Sciatic nerve (tissue), 2 donors: ENCODE results near the gene TMPRSS3. TPM values are rescaled to one million over a fixed set of nuclear protein-coding genes. Genes with fewer than 3 reads are reported as not detected.

Experiments used
- ATAC-seq: fragments of 200-7000 bp; cut with Tn5 transposase; one replicate; pipeline ENCODE4 v1.9.1; 2020; ENCODE audit warnings: mild to moderate bottlenecking, moderate library complexity
- DNase-seq: peaks from one replicate; pipeline ENCODE4 v3.0.0-alpha.2; 2020; ENCODE audit warnings: low spot score
- intact Hi-C: fragments of 100-400 bp; cut with DNase I; formaldehyde crosslinking; loops from one replicate; pipeline ENCODE4 v1.14.2; 2022
- total RNA-seq: library from RNA; stranded (reverse); fragmentation: NEBNext Ultra II Directional; extraction: Animal tissue kit (Norgen Biotek cat#: 25700); gene quantifications from one replicate; pipeline ENCODE4 v1.2.1, GENCODE V29; 2021
- donor health status: DM: no; HTN: no; CAD: no.
- donor health status: DM: no; HTN: no; CAD: no.

Gene TMPRSS3
- total RNA-seq: not detected

GRCh38 chr21:42395905-42396651 lies at the start of gene TMPRSS3:
TSS of gene TMPRSS3 (minus strand) at chr21:42396052. CDS start at chr21:42395417, 635 bp downstream.
- ATAC-seq (no peak), DNase-seq (no peak)
- intact Hi-C loops: no loop called here

GRCh38 chr21:42445311-42445710 lies 49.5 kb upstream of the TMPRSS3 start:
- intact Hi-C loops: no loop called here
- DNase-seq: no peak
- ATAC-seq: no peak

- no peak for ATAC-seq
- DNase-seq: no peak
- intact Hi-C loops: no loop called here
These were observed 48.9 kb upstream of the TMPRSS3 start for GRCh38 chr21:42444745-42445059.

- DNase-seq (no peak), ATAC-seq (no peak)
These were observed 48.3 kb upstream of the TMPRSS3 start for GRCh38 chr21:42443876-42444744.

GRCh38 chr21:42443181-42443785 lies 47.4 kb upstream of the TMPRSS3 start:
- DNase-seq (no peak), ATAC-seq (no peak)
- intact Hi-C loops: no loop called here

More at GRCh38 chr21:42443876-42444744, 48.3 kb upstream of the TMPRSS3 start:
- intact Hi-C loops: no loop called here

GRCh38 chr21:42441963-42442362 lies 46.1 kb upstream of the TMPRSS3 start:
- DNase-seq (no peak), ATAC-seq (no peak)
- intact Hi-C loops: no loop called here

- intact Hi-C loops: no loop called here
- DNase-seq: no peak
- no peak for ATAC-seq
These were observed 44.4 kb upstream of the TMPRSS3 start for GRCh38 chr21:42440187-42440792.

GRCh38 chr21:42439284-42440186 lies 43.7 kb upstream of the TMPRSS3 start:
- no peak for DNase-seq
- no peak for ATAC-seq
- intact Hi-C loops: no loop called here

GRCh38 chr21:42438316-42439205 lies 42.7 kb upstream of the TMPRSS3 start:
- intact Hi-C loops: no loop called here
- DNase-seq (no peak), ATAC-seq (no peak)

- intact Hi-C loops: no loop called here
- no peak for DNase-seq
- ATAC-seq: no peak
These were observed 41.9 kb upstream of the TMPRSS3 start for GRCh38 chr21:42437786-42438185.

GRCh38 chr21:42436914-42437313 lies 41.1 kb upstream of the TMPRSS3 start:
- DNase-seq: no peak
- no peak for ATAC-seq
- intact Hi-C loops: no loop called here

- no peak for DNase-seq
- ATAC-seq: no peak
- intact Hi-C loops: no loop called here
These were observed 40.0 kb upstream of the TMPRSS3 start for GRCh38 chr21:42435833-42436232.

GRCh38 chr21:42435401-42435800 lies 39.5 kb upstream of the TMPRSS3 start:
- DNase-seq: no peak
- no peak for ATAC-seq
- intact Hi-C loops: no loop called here

GRCh38 chr21:42434884-42435283 lies 39.0 kb upstream of the TMPRSS3 start:
- DNase-seq (no peak), ATAC-seq (no peak)
- intact Hi-C loops: no loop called here

- DNase-seq (no peak), ATAC-seq (no peak)
- intact Hi-C loops: no loop called here
These were observed 38.2 kb upstream of the TMPRSS3 start for GRCh38 chr21:42433946-42434551.

- ATAC-seq (no peak), DNase-seq (no peak)
- intact Hi-C loops: no loop called here
These were observed 36.8 kb upstream of the TMPRSS3 start for GRCh38 chr21:42432695-42433094.

GRCh38 chr21:42431196-42431595 lies 35.3 kb upstream of the TMPRSS3 start:
- ATAC-seq: no peak
- intact Hi-C loops: no loop called here
- DNase-seq: peak; percentile 32
